GM18907 (cell line): ENCODE measurements around the gene DGKD.

Experiments used
- ATAC-seq: cut with Tn5 transposase; IDR thresholded peaks from one replicate; pipeline ENCODE4 v1.9.1; 2021; ENCODE audit warnings: mild to moderate bottlenecking, moderate library complexity; ENCODE audit not compliant: unreplicated experiment

Gene DGKD

DNA sequence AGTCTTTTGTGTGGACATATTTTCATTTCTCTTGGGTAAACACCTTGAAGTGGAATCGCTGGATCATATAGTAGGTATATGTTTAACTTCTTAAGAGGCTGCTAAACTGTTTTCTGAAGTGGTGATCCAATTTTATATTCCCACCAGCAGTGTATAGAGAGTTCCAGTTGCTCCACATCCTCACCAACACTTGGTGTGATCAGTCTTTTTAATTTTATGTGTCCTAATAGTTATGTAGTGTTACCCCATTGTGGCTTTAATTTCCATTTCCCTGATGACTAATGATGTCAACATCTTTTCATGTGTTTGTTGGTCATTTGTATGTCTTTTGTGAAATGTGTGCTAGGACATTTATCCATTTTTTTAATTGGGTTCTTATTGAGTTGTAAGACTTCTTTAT, 56.9 kb downstream of the DGKD start:
- ATAC-seq, result no peak

DNA sequence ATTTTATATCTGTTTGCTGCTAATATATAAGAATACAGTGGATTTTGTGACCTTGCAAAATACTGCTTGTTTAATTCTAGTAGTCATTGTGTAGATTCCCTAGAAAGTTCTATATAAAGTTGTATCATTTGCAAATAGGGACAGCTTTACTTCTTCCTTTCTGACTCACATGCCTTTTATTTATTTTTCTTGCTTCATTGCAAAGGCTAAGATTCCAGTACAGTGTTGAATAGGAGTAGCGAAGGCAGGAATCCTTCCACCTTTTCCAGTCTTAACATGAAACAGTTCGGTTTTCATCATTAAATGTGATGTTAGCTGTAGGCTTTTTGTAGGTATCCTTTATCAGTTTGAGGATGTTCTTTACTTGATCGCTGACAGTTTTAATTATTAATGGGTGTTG, 58.1 kb downstream of the DGKD start:
- no peak for ATAC-seq

- ATAC-seq, result no peak
Observed at GRCh38 chr2:233413046-233413445, 58.8 kb downstream of the DGKD start.

DNA sequence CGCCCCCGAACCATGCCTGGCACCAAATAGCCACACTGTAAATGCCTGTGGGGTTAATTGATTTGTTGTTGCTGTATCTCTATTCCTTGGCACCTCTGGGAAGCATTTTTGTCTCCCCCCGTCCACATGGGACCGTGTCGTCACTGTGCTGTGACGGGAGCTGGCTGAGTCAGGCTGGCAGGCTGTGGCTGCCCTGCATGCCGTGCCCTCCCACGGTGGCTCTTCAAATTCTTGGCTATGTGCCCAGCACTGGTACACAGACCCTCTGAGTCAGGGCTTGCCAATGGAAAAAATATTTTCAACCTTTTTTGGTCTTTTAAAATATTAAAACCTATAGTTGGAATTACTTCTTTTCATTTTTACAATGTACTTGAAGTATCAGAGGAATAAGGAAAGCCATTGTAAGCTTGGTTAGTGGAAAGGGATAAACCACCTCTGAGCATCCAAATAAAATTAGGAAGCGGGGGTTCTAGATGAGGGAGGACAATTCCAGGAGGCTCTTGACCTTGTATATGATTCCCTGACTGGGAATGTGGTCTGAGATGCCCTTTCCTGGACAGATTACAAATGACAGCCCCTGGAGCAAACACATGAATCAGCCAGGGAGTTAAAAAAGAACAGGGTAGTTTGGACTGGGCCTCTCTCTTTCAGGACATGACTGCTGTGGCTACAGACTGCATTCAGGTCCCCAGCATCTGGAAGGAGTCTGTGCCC, 59.4 kb downstream of the DGKD start:
- no peak for ATAC-seq

GRCh38 chr2:233414273-233414654, 60.0 kb downstream of the DGKD start:
- no peak for ATAC-seq

- no peak for ATAC-seq
Observed at GRCh38 chr2:233414777-233415570, 60.7 kb downstream of the DGKD start.

DNA sequence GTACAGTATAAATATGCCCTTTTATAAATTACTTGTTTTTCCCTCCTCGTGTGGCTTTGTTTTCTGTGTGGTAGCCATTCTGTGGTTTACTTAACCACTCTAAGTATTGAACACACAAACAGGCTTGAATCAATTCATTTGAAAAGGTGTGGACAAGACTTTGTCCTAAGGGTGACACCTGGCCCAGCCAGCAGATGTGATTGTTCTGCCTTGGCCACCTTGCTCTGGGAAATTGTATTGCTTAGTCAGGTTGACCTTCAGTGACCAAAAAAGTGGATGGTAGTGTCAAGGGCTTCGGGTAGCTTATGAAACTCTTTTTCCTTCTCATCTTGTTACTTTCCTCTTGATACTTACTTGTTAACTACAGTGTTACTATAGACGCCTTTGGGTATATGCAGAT, 61.9 kb downstream of the DGKD start:
- no peak for ATAC-seq

- no peak for ATAC-seq
Observed at GRCh38 chr2:233416706-233417105, 62.4 kb downstream of the DGKD start.

DNA sequence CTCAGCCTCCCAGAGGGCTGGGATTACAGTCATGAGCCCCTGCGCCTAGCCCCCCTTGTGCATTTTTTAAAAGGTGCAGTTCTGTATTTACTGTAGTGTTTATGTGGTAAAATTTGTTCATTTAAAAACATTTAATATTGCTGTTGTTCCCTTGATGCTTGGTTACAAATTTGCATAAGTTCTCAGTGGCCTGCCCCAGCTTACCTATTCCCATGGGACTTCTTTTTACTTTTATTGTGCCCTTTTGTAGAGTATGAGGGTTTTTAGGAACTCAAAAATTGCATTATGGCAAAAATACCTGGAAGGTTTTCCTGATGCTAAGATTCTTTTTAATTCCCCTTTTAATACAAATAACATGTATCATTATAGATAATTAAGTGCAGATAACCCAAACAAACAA, 63.0 kb downstream of the DGKD start:
- no peak for ATAC-seq

DNA sequence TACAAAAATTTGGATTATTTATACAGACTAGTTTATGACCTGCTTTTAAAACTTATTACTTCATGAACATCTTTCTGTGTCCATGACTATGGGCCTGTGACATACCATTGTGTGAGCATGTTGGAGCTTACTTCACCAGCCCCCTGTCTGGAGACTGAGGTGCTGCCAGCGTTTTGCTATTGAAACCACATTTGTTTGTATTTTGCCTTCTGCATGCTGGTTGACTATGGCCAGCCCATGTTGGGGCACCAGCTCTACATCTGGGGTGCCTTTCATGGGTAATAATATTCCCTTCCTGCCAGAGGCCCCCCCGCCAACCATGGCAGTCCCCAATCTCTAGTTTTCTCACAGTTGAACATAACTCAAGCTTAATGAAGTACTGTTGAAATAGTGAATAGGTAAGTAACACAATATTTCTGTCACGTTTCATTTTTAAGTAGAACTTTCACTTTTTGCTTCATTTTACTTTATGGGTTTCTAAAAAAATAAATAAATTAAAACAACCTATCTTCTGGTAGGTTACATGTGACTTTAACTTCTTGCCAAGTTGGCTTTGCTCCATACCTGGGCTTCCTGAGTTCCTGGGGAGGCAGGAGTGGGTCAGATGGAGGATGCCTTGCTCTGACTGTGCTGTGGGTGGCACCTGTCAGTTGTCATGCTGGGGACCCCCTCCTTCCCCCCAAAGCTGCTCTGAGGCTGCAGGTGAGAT, 63.9 kb downstream of the DGKD start:
- ATAC-seq, result no peak

GRCh38 chr2:233418761-233419546, 64.7 kb downstream of the DGKD start:
- peak; percentile 34 for ATAC-seq

DNA sequence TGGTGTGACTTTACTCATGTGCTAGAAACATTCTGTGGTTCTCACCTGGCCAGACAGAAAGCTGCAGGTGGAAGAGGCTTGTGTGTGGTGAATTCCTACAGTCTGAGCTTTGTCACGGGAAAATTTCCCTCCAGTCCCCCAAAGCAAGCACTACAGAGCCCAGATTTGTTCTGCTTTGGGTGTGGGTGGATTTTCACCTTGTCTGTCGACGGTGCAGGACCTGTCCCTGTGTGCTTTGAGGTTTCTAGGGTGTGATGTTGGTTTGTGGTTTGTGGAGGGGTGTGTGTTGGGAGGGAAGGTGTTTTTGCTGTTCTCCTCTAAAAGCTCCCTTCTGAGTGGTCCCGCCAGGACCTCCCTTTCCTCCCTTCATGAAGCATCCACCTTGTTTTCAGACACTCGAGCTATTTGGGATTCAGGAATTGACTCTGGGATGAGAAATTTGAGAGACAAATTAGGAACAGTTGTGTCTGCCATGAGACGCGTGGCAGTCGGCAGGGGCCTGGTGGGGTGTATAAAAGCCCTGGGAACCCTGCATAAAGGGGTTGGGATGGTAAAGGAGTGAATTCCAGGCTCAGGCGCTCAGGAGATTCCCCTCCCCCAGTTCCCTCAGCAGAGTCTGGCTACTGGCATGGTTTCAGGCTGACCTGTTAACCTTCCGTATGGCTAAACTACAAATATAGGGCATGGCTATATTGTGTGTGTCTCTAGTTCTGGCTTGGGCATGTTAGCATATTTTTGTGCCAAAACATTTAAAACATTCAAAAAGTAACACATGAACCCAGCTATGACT, 65.5 kb downstream of the DGKD start:
- ATAC-seq, result no peak

DNA sequence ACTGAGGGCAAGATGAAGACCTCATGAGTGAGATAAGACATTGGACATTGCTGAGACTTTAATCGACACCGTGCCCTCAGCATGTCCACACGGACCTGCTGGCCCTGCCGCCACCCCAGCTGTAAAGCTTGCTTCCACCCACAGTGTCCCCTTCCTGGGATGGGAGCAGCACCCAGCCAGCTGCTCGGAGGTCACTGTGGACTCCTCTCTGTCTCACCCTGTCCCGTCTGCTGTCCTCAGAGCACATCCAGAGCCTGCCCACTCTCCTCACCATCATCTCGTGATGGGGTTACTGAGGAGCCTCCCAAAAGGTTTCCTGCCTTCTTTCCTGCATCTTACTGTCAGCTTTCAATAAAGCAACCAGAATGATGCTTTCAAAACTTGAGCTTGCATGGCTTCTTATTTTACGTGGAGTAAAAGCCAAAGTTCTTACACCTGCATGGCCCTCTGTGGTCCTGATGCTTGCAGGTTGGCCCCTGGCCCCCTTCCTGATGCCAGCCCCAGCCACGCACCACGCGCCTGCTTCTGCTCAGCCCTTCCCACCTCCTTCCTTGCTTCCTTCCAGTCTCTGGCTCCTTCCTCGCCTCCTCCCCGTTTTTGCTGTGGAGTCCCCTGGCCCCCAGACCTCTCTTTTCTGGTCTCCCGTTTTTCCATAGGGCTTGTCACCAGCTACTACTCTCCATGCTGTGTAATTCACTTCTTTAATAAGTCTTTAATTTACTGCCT, 67.0 kb downstream of the DGKD start:
- ATAC-seq, result no peak

DNA sequence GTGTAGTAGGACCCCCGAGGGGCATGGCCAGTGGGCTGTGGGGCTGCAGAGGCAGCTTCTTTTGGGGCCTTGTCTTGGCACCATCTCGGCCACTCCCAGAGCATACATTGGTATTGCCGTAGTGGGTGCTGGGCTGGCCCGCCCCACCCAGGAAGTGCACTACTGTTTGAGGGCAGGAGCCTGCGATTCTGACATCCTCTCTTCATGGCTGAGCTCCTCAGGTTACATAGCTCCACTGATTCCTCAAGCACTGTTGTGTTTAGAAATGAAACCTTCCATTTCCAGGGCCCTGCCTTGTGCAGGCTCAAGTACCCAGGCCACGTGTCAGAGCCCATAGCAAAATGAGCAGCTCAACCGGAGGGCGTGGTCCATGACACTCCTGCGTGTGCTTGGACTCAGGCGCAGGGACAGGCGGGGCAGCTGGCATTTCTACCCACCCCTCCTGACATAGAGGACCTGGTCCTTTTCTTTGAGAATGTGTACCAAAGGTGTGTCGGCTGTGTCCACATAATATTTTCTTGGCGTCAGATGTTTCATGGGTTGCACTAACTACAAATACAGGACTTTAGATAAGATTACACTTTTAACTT, 67.9 kb downstream of the DGKD start:
- peak; percentile 66 for ATAC-seq

- no peak for ATAC-seq
Observed at GRCh38 chr2:233422649-233423551, 68.6 kb downstream of the DGKD start.

GRCh38 chr2:233423552-233423860, 69.2 kb downstream of the DGKD start:
- no peak for ATAC-seq

GRCh38 chr2:233424154-233424951, 70.1 kb downstream of the DGKD start:
- no peak for ATAC-seq
